AML-193 (cell line): ENCODE data around the gene GATAD2B.
A peak's percentile ranks its signal among the peaks of the same experiment; 100 is the strongest.
"Not testable (repeated sequence)": the region's sequence is repeated elsewhere in the genome, so short reads cannot be mapped to it uniquely, and the experiment has no call there.

Experiments
- DNase-seq, 2 experiments: peaks; one replicate each; lab custom pipeline; 2025; lab: John Stamatoyannopoulos, UW

Gene GATAD2B

DNA sequence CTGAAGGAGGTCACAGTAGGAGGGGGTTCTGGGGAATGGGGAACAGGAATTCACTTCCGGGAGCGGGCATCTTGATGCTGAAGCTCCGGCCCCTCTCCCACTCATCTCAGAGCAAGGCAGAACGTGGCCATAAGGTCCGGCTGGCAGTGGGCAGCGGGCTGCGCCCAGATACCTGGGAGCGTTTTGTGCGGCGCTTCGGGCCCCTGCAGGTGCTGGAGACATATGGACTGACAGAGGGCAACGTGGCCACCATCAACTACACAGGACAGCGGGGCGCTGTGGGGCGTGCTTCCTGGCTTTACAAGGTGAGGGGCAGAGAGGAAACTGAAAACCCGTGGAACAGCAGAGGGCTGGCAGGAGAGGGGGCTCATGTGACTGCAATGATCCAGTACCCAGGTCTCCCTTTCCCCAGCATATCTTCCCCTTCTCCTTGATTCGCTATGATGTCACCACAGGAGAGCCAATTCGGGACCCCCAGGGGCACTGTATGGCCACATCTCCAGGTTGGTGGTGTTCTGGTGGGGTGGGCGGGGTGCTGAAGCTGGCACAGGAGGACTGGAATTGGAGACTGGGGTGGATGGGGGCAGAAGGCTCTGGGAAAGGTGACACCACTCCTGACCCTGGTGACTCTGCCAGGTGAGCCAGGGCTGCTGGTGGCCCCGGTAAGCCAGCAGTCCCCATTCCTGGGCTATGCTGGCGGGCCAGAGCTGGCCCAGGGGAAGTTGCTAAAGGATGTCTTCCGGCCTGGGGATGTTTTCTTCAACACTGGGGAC, 144.5 kb downstream of the GATAD2B start:
- DNase-seq, result no peak

DNA sequence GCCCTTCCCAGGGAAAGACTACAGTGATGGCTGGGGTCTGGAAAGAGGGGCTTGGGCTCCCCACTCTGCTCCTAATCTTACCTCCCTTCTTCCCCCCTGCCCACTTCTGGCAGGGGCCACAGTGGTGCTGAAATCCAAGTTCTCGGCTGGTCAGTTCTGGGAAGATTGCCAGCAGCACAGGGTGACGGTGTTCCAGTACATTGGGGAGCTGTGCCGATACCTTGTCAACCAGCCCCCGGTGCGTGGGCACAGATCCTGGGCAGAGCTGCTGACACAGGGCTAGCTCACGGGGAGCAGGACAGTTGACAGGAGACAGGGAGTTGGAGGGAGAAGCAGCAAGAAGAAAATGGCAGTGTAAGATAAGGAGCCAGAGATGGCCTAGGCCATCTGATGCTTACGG, 145.1 kb downstream of the GATAD2B start:
- no peak for DNase-seq

DNA sequence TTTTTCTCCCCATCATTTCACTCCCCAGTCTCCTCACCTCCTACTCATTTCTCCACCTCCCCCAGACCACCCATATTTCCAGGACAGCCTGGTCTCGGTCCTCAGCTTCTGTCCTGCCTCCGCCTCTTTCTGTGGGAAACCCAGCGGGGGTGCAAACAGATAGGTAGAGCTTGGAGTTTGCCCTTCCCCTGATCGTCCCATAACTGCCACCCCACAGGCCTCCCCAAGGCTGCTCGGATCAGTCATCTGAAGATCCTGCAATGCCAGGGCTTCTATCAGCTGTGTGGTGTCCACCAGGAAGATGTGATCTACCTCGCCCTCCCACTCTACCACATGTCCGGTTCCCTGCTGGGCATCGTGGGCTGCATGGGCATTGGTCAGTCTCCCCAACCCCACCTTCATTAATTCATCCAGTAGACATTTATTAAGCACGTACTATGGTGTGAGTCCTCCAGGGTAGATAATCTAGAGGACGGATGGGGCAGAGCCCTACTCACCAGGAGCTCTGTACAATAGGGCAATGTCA, 145.9 kb downstream of the GATAD2B start:
- DNase-seq, result no peak

DNA sequence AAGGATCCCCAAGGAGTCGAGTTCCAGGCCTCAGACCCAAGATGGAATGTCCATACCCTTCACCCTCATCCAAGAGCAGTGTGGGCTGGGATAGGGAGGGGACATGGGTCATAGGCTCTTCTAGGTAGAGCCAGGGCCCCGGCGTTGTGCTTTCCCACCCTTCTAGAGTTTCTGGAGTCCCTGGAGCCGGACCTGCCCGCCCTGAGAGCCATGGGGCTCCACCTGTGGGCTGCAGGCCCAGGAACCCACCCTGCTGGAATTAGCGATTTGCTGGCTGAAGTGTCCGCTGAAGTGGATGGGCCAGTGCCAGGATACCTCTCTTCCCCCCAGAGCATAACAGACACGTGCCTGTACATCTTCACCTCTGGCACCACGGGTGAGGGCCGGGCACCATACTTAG, 146.4 kb downstream of the GATAD2B start:
- no peak for DNase-seq

DNA sequence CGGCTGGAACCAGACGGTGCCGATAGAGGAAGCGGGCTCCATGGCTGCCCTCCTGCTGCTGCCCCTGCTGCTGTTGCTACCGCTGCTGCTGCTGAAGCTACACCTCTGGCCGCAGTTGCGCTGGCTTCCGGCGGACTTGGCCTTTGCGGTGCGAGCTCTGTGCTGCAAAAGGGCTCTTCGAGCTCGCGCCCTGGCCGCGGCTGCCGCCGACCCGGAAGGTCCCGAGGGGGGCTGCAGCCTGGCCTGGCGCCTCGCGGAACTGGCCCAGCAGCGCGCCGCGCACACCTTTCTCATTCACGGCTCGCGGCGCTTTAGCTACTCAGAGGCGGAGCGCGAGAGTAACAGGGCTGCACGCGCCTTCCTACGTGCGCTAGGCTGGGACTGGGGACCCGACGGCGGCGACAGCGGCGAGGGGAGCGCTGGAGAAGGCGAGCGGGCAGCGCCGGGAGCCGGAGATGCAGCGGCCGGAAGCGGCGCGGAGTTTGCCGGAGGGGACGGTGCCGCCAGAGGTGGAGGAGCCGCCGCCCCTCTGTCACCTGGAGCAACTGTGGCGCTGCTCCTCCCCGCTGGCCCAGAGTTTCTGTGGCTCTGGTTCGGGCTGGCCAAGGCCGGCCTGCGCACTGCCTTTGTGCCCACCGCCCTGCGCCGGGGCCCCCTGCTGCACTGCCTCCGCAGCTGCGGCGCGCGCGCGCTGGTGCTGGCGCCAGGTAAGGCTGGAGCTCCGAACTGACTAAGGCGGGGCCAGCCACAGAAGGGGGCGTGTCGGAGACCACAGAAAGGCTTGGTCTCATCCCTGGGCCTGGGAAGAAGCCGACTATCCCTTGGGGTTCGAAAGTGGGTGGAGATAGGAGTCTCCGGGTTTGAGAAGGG, 147.1 kb downstream of the GATAD2B start:
- peak; percentile 49 to 59 for DNase-seq

DNA sequence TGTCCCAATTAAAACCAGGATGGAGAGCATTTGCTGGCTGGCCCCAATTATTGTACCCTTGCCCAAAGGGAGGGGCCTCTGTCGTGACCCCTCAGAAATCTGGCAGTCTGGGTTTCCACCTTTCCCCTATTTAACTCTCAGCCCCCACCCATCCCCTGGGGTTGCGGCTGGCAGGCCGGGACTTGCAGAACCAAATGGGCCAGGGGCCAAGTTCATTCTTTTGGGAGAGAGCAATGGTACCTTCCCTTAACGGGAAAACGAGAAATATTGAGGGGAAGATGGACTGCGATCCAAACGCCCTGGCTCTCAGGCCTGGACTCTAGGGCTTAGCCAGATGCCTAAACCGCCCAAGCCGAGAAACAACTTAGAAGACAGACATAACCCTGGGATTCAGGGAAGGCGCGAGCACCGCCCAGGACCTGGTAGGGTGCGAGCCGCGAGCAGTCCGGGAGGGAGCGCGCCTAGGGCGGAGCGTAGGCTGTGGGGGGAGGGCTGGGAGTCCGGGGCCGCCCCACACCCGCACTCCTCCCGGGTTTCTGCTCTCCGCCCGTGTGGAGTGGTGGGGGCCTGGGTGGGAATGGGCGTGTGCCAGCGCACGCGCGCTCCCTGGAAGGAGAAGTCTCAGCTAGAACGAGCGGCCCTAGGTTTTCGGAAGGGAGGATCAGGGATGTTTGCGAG, 147.9 kb downstream of the GATAD2B start, which contains the start of gene SLC27A3:
TSS of gene SLC27A3 (plus strand) at position 628 of the 678 bp plus-strand sequence. CDS start 91 bp downstream, outside the sequence.
- DNase-seq, result no peak

DNA sequence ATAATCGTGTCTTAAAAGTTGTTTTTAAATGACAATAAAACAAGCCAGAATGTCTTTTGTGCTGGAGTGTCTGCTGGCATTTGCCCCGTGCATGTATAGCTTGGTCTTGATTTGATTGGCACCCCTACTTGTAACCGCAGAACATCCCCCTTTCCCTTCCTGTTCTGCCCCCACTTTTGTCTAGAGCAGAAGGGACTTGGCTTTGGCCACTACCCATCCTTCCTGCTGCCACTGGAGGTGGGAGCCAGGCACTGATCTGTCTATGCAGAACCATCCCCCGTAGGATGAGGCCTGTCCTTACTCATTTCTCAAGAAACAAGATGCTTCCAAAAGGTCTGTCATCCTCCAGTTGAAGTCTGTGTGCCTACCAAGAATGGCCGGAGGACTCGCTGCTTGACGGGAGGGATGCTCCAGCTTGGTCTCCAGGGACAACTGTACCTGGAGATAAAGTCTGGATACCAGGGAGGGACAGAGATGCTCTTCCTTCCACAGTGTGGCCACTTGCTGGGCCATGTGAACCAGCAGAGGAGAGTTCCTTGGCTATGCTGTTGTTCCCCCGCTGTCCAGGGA, 148.7 kb downstream of the GATAD2B start:
- DNase-seq, result no peak

DNA sequence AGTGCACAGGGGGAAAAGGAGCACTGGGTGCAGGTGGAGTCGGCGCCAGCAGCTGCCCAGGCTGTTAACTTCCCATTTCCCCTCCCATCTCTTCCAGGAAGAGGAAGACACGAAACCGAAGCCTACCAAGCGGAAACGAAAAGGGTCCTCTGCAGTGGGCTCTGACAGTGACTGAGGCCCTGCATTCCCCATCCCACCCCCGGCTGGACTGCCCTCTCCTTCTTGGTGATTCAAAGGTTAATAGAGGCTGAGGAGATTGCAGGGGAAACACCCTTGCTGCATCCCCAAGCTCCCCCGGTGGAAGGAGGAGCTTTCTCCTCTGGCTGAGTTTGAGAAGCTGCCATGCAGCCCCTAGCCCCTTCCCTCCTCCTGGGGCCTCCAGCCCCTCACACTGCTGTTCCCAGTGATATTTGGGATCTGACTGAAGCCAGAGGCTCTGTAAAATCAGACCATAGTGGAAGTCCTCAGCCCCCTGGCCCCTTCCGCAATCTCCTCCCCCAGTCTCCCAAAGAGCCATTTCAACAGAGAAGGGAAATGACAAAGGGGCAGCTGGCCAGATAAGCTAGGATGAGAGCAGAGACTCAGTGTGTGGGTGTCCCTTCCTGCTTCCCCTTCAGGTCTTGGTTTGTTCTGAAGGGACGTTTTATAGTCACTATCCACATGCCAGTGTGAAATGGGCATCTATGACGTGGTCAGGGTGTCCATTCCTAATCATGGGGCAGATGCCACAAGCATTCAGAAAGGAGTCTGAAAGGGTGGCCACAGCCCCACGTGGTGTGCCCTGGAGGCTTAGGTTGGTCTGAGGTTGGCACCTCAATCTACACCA, 149.5 kb downstream of the GATAD2B start:
- peak; percentile 62 to 78 for DNase-seq

DNA sequence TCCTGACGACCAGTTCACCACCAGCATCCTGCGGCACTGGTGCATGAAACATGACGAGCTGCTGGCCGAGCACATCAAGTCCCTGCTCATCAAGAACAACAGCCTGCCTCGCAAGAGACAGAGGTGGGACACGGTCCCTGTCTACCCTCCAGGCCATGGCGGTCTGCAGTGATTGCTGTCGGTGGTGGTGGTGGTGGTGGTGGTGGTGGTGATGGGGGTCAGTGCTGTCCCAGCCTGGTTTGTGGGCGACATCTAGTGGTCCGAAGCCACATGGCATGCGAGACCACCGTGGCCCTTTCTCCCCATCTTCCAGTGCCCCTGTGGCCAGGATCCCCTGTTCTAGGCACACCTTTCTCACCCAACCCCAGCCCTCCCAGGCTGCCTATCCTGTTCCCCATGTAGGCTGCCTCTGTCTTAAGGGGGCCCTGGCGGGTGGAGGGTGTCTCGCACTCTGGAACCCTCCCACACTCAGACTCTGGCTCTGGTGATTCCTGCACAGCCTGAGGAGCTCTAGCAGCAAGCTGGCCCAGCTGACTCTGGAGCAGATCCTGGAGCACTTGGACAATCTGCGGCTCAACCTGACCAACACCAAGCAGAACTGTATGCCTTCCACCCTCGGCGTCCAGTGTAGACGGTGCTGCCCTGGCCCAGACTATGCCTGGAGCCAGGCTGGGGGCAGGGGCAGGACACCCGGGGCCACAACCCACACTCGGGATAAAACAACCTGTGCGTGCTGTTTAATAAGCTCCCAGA, 150.8 kb downstream of the GATAD2B start:
- no peak for DNase-seq

DNA sequence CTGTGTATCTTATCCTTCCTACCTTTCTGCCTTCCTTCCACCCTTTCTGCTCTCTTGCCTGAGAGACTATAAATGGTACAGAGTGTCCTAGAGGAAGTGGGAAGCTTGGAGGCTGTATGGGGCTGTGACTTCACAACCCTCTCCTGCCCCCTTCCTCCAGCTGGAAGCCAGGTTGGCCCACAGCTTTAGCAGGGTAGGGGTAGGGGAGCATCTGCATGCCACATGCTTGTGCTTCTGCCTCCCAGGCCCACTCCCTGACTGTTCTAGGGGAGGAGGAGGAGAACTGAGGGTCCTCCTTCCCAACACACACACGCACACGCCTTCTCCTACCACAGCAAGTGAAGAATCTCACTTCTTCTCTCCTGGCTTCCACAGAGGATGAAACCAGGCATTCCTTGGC, 151.5 kb downstream of the GATAD2B start:
- DNase-seq, result no peak

DNA sequence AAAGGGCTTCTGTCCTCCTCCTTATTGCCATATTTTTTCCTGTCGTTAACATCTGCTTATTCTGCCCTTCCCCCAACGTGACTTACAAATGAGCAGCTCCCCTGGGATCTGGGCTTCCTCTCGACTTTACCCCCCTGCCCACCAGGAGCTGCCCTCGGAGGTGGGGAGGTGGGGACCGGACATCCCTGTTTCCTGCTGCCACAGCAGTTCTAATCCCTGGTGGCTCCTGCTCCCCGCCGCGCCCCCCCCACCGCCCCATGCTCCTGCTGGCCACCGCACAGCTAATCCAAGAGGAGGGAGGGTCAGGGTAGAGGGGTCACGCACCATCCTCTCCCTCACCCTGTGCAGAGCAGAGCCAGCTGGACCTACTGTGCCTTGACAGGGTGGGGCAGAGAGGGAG, 152.0 kb downstream of the GATAD2B start:
- no peak for DNase-seq

DNA sequence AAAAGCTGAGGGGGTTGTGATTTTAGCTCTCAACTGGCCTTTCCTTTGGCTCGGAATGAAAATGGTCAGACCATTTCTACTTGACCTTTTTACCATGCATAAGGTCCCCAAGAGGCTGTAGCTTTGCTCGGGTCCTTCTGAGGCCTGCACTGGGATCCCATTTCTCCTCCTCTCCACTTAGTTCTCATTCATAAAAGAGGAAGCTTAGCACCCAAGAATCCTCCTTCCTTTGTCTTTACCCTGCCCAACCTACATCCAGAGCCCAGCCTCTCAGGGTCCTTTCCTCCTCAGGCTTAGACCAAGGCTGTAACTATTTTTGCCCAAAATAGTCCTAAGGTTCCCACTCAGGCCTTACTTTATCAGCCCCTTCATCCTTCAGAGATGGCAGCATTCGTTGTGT, 153.6 kb downstream of the GATAD2B start:
- DNase-seq, result no peak

DNA sequence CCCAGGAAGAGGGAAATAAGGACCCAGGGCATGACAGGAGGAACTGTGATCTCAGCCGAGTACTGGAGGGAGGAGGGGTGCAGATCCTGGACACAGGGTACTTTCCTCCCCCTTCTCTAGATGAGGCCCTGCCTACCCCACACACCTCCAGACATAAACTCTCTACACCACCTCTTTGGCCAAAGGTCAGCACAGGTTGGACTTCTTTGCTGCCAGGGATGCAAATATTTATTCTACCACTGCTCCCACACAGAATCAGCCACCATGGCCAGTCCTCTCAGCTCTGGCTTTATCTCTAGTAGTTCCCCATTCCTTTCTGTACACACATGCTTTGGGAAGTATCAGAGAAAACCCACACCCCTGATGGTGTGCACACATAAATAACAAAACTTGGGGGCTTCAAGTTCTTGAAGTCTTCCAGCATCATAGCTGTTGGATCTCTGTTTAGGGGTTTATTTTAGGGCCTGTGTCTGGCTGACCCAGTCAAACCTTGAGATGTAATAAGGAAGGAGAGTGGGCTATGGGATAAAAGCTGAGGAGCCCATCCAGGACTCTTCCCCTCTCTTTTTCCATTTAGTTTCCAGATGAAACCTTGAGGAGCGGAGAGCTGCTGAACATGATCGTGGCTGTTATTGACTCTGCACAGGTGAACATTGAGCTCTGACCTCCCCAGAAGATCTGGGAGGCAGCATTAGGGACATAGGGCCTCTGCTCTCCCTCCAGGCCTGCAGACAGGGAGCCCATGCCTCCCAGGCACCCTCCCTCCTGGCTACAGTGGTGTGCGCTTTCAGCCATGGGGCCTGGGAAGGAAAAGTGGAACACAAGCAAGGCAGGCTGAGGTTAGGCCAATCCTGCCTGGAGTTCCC, 154.2 kb downstream of the GATAD2B start:
- no peak for DNase-seq

DNA sequence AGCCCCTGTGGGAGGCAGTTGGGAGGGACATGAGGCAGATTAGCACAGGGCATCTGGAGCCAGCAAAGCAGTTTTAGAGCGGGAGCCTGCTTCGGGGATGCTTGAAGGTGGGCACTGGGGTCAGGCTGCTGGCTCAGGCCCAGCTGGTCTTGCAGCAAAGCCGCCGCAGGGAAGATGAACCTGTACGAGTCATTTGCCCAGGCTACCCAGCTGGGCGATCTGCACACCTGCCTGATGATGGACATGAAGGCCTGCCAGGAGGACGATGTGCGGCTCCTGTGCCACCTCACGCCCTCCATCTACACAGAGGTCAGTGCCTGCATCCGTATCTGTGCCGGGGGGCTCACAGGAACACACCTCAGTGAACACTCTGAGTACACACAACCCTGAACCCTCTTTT, 155.3 kb downstream of the GATAD2B start:
- DNase-seq, result no peak

DNA sequence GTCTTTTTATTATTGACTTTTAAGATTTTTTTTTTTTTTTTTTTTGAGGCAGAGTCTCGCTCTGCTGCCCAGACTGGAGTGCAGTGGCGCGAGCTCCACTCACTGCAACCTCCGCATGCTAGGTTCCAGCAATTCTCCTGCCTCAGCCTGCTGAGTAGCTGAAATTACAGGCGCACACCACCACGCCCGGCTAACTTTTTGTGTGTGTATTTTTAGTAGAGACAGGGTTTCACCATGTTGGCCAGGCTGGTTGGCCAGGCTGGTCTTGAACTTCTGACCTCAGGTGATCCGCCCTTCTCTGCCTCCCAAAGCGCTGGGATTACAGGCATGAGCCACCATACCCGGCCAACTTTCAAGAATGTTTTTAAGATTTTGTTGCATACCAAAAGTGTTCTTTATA, 156.1 kb downstream of the GATAD2B start:
- not testable (repeated sequence) for DNase-seq

DNA sequence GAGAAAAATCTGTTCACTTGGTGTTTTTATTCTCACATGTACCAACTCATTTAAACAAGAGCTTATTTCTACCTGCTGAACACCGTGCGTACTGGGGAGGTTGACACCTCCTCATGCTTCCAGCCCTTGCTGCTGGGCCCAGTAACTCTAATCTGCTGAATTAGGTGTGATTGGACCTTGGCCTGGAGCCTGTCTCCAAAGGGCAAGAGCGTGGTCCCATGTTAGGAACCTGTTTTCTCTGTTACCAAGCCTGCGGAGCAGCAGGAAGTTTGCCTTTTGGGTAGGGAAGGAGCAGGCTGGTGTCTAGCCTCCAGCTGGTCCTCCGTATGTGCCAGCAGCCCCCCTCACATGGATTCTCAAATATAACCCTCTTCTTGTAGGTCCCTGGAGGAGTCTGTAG, 158.5 kb downstream of the GATAD2B start:
- no peak for DNase-seq

DNA sequence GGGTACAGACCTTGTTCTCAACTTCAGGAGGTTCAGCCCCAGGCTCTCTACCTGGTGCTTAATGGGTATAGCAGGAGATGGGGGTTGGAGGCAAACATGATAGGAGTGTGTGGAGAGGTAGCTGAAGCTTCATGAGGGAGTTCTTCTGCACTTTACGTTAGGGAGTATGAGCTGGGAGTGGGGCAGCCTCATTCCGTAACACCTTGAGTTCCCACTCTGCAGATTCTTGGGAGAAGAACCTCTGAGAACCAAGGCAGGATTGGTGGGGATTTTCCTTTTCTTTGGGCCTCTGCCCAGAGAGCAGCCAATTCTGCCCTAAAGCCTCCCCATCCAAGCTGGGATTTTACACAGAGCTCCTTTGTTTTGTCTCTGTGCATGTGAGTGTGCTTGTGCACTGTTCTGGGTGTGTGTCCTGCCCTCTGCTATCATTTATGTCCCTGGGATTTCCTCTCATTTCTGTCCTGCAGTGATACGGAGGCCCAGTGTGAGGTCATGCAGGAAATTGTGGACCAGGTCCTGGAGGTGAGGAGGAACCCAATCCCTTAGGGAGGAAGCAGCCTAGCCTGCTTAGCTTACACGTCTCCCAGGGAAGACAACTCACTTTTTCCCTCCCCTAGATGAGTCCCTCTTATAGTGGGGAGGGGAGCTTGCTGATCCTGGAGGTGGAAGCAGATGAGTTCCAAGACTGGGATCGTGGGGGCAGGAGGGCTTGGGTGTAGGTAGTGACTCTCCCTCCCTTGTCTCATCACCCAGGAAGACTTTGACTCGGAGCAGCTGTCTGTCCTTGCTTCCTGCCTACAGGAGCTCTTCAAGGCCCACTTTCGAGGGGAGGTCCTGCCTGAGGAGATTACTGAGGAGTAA, 159.2 kb downstream of the GATAD2B start:
- DNase-seq, result no peak

DNA sequence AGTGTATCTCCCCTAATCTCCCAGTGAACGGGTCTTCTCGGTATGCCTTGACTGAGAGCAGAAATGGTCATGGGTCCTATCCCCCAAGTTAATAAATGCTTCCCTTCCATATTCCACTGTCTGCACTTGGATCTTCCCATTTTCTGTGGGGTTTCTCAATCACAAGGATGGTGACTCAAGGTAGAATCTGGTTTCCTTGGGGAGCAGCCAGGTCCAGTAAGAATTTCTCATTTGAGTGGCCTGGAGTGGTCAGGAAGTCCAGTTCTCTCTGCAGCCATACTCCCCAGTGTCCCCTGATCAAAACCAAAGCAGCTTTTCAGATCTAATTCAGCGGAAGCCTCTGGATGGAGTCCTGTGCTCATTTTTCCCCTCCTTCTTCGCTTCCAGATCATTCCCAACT, 162.3 kb downstream of the GATAD2B start:
- no peak for DNase-seq
